HuH-7.5 (cell line): ENCODE data around the gene SREBF1.

Source experiments
- DNase-seq: peaks from one replicate; pipeline ENCODE4 v3.0.0; 2011; ENCODE audit warnings: low spot score

SREBF1 gene

DNA sequence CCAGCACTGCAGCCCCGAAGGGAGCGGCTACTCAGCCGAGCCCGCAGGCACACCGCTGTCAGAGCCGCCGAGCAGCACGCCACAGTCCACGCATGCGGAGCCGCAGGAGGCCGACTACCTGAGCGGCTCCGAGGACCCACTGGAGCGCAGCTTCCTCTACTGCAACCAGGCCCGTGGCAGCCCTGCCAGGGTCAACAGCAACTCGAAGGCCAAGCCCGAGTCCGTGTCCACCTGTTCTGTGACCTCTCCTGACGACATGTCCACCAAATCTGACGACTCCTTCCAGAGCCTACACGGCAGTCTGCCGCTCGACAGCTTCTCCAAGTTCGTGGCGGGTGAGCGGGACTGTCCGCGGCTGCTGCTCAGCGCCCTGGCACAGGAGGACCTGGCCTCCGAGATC lies 42.4 kb downstream of the SREBF1 start:
- DNase-seq: no peak

DNA sequence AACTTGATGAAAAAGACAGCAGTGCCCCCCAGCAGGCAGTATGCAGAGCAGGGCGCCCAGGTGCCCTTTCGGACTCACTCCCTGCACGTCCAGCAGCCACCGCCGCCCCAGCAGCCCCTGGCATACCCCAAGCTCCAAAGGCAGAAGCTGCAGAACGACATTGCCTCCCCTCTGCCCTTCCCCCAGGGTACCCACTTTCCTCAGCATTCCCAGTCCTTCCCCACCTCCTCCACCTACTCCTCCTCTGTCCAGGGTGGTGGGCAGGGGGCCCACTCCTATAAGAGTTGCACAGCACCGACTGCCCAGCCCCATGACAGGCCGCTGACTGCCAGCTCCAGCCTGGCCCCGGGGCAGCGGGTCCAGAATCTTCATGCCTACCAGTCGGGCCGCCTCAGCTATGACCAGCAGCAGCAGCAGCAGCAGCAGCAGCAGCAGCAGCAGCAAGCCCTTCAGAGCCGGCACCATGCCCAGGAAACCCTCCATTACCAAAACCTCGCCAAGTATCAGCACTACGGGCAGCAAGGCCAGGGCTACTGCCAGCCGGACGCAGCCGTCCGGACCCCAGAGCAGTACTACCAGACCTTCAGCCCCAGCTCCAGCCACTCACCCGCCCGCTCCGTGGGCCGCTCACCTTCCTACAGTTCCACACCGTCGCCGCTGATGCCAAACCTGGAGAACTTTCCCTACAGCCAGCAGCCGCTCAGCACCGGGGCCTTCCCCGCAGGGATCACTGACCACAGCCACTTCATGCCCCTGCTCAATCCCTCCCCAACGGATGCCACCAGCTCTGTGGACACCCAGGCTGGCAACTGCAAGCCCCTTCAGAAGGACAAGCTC lies 43.2 kb downstream of the SREBF1 start:
- DNase-seq: no peak

DNA sequence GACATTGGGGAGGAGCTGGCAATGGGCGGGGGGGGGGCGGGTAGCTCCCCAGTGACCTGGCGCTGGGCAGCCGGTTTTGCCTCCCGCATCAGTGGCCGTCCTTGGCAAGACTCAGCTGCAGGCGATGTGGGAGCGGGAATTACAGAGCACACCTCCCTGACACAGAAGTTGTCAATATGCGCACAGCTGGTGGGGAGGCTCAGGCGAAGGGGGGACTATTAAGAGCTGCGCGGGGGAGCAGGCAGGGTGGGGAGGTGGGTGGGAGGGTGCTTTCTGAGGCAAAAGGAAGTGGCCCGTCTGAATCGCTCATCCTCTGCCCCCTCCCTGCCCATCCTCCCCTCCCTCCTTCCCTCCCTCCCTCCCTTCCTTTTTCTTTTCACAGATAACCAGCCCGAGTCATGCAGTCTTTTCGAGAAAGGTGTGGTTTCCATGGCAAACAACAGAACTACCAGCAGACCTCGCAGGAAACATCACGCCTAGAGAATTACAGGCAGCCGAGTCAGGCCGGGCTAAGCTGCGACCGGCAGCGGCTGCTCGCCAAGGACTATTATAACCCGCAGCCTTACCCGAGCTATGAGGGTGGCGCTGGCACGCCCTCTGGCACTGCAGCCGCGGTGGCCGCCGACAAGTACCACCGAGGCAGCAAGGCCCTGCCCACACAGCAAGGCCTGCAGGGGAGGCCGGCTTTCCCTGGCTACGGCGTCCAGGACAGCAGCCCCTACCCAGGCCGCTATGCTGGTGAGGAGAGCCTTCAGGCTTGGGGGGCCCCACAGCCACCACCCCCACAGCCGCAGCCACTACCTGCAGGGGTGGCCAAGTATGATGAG lies 44.0 kb downstream of the SREBF1 start:
- no peak for DNase-seq

DNA sequence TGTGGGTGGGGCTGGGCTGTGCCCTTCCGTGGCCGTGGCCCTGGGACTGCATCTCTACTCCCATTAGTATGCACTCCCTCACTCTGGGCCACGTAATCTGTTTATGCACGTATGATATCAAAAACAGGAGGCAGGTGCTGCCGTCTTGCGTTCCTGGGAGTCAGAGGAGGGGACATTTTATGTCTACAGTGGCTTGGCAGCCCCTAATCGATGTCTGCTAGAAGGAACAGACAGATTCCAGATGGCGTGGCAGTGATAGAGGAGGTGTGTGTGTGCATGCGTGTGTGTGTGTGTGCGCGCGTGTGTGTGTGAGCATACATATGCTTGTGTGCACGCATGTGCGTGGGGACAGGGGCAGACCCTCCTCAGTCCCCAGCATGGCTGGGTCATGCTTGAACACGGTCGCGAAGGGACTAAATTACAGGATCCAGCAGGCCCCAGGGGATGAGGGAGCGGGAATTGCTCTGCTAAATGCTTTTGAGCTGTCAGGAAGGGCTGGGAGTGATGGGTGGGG lies 44.7 kb downstream of the SREBF1 start:
- no peak for DNase-seq

DNA sequence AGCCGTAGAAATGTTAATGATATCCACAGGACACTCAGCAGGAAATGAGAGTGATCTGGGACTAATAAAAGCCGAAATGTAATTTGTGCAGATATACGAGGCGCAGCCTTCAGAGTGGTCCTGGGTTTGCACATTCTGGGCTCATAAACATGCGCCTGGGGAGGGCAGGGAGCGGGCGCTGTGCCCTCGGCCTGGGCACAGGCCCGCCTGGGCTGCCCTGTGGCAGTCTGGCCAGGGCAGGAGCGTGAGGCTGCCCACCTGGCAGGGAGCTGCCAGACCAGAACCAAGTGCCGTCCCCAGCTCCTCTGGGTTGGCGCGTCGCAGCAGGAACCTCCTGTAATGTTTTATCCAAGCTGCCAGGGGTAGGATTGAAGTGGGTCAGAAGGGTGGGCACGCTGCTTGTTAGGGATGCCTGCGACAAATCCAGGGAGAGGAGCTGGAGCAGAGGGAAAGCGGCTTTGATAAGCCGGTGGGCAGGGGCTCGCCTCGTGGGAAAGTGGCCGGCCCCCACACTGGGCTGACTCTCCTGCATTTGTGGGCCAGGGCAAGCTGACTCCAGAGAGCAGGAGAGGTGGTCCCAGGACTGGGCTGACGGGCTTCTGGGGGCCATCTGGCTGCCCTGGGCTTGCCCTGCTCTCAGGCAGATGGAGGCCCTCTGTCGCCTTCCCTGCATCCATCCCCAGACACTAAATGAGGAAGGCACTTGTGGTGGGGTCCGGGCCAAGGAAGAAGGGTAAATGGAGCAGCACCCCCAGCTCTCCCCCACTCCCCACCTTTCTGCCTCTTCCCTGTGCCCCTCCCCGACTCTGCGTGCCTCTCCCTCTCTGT lies 45.9 kb downstream of the SREBF1 start:
- no peak for DNase-seq

DNA sequence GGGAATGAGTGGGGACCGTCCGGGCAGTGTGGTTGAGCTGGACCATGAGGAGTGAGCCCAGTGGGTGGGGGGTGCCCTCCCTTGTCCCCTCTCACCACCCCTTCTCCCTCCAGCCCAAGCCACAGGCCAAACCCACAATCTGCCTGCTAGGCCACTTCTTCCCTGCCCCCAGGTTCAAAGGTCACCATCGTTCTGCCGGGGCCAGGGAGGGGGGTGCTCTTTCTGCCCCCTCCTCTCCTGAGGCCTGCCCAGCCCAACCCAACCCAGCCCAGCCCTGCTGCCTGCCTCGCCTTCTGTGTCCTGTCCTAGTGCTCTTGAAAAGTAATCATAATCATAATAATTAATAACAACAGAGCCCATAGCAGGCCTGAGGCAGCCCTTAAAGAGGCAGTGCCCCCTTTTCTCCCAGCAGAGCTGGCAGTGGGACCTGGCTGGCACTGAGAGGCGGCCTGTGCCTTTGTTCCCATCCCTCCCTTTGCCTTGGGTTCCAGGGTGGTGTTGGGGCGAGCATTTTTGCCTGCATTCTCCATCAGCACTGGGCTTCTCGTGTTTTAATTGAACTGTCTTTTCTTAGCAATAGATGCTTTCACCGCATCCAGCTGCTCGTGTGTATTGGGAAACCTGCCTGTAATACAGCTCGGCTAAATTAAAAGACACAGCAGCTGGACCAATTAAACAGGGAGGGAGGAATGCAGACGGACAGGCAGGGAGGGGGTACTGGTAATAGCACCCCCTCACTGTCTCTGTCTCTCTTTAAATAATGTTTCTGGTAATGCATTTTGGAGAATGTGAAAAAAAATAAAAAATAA lies 46.8 kb downstream of the SREBF1 start:
- no peak for DNase-seq

DNA sequence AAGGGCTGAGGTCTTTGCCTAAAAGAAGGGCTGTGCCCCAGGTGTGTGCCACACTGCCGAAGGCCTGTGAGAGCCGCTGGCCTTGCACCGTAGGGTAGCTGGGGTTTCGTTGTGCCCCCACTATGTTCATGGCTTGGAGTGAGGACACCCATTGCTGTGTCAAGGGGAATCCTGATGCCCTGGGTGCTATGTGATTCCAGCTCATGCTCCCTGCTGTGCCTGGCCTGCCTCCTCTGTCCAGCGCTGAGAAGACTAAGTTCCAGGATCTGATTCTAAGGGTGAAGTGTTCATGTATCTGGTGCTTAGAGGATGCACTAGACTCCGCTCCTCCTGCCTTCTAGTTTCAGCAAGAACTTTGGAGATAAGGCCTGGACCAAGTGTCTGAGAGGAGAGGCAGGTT lies 47.4 kb downstream of the SREBF1 start:
- no peak for DNase-seq

DNA sequence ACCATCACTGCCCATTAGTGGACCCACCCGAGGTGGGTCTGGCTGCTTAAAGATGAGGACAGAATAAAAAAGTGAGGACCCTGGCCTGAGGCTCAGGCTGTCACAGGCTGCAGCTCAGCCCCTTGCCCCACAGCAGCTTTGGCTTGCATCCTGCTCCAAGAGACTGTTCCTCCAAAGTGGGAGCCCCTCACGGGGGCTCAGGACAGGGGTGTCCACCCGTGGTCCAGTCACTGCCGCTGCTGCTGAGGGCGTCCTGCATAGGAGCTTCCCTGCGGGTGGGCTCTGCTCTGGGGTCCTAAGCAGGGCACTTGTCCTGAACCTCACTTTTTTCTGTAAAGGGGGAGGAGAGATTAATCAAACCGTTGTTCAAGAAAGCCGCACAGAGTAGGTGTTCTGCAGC lies 47.8 kb downstream of the SREBF1 start:
- no peak for DNase-seq

DNA sequence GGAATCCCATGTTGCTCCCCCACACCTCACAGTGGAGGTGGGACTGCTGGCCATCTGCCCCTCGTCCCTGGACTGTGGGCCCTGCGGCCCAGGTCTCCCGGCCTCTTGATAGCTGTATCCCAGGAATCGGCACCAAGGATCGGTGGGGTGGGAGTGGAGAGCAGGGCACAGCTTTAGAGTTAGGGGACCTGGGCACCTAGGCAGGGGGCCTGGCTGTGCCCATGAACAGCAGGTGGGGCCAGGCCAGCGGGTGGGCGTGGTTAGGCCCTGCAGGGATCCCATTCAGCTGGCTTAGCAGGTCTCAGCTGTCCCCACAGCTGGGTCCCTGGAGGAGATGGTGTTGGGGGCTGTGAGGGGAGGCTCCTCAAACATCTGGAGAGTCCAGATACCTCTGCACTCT lies 49.2 kb downstream of the SREBF1 start:
- DNase-seq: no peak

DNA sequence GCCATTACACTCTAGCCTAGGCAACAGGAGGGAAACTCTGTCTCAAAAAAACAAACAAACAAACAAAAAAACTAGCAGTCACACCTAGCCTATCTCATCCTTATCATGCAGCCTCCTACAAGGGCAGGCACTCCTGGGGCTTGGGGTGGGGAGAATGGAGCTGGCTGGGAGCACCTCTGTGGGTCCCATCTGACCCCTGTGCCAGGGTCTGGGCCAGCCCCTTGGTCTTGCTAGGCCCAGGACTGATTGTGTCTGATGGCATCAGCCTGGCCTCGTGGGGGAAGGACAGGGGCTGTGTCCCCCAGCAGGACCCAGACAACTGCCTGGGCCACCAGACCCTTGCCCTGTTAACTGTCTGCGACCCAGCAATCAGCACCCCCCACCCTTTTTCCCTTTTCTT lies 49.8 kb downstream of the SREBF1 start:
- no peak for DNase-seq

DNA sequence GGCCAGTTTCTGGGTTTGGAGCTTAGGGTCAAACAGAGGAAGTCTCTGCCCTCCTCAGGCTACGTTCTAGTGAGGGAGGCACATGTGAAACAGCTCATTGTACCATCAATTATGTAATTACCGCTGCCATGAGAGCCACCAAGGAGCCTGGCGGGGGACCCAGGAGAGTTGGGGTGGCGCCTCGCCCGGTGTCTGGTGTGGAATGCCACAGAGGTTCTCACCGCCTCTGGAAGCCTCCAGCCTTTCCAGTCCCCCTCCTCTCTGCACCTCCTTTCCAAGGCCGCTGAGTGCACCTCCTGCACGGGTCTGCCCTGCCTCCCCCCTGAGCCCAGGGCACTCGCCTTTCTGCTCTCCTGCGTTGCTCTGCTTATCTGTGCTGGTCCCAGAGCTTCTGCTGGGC lies 51.4 kb downstream of the SREBF1 start:
- DNase-seq: no peak

DNA sequence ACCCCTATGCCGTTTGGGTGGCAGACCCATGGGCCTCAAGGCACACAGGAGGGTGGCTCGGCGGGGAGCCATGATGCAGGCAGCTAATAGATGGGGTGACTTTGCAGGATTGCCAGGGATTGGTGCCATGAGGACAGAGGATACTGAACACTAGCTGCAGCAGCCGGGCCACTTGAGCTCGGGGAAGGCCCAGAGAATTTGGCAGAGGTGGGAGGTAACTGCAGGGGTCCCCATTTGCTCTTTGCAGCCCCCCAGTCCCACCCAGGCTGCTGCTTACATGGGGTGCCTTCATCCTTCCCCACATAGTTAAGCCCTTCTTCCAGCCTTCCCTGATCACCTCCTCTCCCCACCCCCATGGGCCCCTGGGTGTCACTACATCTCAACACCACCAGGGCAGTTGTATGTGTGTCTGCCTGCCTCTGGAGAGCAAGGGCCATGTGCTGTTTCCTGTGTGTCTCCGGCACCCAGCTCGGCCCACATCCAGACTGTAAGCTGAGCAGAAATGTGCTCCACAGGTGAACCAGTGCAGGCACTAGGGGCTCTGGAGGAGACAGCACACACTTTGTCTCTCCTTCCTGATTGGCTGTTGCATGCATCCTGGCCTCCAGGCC lies 52.0 kb downstream of the SREBF1 start:
- peak; percentile 57 for DNase-seq

DNA sequence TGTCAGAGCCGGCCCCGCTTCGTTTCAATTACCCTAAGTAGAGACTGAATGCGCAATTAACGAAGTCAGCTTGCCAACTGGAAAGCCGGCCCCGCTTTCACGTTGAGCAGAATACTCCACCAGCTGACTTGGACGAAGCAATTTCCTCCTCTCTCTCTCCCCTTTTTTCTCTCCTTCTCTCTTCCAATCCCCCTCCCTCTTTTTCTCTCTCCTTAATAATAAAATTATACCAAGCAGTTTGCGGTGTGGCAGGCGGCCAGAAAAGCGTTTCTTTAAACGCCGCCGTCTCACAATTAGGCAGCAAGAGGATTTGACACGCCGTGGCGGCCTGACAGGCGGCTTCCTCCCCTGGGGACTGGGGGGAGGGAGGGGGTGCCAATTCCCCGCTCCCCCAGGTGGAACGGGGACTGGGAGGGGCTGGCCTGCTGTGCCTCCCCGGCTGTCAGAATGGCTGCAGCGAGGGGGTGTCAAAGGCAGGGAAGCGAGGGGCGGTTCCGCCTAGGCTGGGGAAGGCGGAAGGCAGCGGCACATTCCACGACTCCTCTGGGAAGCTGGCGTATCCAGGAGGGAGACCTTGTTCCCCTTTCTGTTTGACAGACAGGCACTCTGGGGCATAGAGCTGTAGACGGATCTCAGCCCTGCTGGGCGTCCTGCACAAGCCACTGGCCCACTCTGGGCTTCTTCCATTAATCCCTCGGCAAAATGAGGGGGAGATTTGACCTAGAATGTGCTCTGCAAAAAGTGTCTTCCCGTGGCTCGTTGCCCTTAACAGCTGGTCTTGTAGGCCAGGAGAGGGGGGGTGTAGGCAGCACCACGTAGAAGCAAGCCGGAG lies 52.7 kb downstream of the SREBF1 start:
- no peak for DNase-seq

DNA sequence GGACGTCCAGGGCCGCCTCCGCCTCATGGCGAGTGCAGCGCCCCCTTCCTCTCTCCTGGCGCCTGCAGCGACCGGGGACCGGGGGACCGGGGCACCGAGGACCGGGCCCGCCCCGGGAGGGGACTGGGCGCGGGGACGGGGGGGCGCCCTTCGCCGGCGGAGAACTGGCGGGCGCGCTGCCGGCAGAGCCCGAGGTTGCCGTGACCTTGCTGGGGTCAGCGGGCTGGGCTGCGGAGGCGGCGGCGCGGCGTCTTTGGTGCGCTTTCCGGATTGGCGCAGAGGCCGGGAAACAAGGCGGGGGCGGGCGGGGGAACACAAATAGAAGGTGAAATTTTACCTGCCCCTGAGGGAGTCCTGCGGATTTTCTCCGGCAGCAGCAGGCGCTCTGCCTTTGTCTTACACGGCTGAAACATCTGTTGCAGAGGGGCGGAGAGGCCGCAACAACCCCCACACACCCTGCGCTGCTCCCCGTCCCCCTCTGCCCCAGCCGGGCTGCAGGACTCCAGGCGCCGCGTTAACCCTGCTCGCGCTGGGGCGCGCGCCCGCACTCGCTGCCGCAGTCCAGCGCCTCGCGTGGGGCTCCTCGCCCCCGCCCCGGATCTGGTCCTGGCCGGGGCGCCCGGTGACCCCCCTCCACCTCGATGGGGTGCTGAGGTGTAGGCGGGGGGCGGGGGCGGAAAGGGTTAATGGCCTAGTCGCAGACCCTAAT lies 53.5 kb downstream of the SREBF1 start:
- peak; percentile 66 for DNase-seq

DNA sequence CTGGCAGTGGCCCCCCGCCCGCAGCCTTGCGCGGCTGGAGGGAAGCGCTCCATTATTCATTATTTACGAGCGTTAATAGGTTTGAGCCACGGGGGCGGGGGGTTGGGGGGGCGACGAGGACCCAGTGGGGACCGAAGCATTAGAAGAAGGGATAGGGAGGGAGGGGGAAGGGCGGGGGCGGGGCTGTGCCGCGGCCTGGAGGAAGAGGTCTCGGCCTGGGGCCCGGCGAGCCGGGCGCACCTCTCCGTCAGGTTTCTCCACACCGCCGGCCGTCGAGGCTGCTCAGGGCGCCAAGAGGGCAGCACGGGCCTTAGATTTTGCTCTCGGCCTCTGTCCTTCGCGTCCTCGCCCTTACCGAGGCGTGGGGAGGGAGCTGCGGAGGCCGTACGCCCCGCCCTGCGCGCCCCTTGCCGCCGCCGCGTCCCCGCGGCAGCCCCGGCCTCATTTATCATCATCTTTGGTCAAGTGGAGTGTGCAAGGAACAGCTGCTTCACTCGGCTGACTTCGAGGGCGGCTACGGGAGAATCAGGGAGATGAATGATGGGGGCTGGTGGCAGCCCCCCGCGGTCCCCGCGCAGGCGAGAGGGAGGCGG lies 54.2 kb downstream of the SREBF1 start:
- DNase-seq: no peak

DNA sequence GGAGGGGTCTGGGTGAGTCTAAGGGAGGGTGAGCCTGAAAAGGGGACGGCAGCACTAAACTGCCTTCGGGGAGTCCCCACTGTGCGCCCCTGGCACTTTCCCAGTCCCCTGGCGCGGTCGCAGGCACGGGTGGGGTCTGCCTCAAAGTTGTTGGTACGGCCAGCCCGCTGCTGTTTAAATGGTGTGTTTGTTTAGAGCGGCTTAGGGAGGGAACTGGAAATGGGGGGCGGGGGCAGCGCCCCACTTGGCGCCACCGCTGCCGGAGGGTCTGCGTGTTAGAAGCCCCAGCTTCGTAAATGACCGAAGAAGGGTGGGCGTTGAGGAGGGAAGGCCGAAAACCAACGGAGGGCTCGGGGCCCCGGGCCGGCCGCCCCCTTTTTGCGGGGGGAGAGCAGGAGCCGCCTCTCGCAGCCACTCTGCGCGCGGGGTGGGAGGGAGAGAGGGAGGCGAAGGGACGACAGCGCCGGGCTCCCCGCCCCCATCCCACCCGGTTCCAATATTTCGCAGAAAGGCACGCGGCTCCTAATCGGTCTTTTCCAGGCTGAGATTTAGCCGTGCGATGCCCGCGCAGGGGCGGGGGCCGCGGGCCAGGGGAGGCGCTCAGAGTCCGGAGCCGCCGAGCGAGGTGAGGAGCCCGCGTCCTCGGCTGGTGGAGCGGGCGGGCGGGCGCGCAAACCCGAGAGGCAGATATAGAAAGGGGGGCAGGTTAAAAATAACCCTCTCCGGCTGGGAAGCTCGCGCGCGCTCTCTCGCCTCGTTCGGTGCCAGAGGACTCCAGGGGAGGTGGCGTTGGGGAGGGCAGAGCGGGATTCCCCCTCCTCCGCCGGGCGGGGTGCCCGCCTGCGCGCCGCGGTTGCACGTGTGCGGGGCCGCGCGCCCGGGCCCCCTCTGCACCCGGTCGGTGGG lies 54.9 kb downstream of the SREBF1 start:
- DNase-seq: peak; percentile 37

DNA sequence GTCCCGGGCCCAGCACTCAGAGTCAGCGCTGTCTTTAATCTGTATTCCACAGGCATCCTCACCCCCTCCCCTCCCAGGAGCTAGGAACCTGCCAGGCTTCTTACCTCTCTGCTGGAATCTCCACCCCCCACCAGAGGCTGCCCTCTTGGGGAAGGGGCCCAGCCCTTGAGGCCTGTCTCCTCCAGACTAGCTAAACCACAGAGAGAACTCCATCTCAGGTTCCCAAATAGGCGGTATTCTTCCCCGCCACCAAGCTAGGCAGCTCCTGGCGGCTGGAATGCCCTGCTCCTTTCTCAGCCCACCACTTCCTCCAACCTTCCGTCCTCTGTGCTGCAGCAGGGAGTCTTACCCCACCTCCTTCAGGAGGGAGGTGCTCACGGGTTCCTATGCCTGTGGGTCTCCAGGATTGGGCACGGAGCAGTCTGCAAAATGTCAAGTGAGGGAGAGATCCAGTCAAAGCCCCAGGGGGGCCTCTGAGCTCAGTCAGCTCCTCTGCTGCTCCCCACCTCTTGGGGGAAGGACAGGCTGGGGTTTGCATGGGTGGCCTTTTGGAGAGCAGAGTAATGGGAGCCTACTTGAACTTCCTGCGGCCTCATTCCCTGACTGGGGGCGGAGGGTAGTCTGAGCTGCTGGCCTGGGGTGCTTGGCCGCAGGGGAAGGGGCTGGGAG lies 55.7 kb downstream of the SREBF1 start:
- DNase-seq: no peak
